Smooth muscle cell (in vitro differentiated cells): Measurements from ENCODE around the gene MIOX. TPM values are rescaled to one million over a fixed set of nuclear protein-coding genes. Genes with fewer than 3 reads are reported as not detected.

Source experiments
- DNase-seq: peaks from one replicate; lab custom pipeline; 2025; ENCODE audit not compliant: unreplicated experiment; lab: John Stamatoyannopoulos, UW
- H2AFZ ChIP-seq: fragments of 200-600 bp; sonication (generic); 2 replicates; pipeline ENCODE4 v1.6.0; 2016; ENCODE audit warnings: antibody characterized with exemption, low read depth, mild to moderate bottlenecking
- H3F3A ChIP-seq: fragments of 200-600 bp; sonication (generic); 2 replicates; pipeline ENCODE4 v1.6.0; 2017; ENCODE audit warnings: antibody characterized with exemption, low read depth
- H3K27ac ChIP-seq: fragments of 200-600 bp; sonication (generic); 2 replicates; pipeline ENCODE4 v1.5.1; 2016; ENCODE audit warnings: low read depth, mild to moderate bottlenecking
- H3K27me3 ChIP-seq: fragments of 200-600 bp; sonication (generic); 2 replicates; pipeline ENCODE4 v1.6.1; 2016; ENCODE audit warnings: low read depth, mild to moderate bottlenecking
- H3K36me3 ChIP-seq: fragments of 200-600 bp; sonication (generic); 2 replicates; pipeline ENCODE4 v1.5.1; 2016; ENCODE audit warnings: low read depth
- H3K4me1 ChIP-seq: fragments of 200-600 bp; sonication (generic); 2 replicates; pipeline ENCODE4 v1.5.1; 2016; ENCODE audit warnings: low read depth
- H3K4me2 ChIP-seq: fragments of 200-600 bp; sonication (generic); 2 replicates; pipeline ENCODE4 v1.6.0; 2016; ENCODE audit warnings: mild to moderate bottlenecking
- H3K4me3 ChIP-seq: fragments of 200-600 bp; sonication (generic); 2 replicates; pipeline ENCODE4 v1.5.1; 2016; ENCODE audit warnings: mild to moderate bottlenecking
- H3K79me2 ChIP-seq: fragments of 200-600 bp; sonication (generic); 2 replicates; pipeline ENCODE4 v1.6.0; 2016; ENCODE audit warnings: low read depth, mild to moderate bottlenecking
- H3K9ac ChIP-seq: fragments of 200-600 bp; sonication (generic); 2 replicates; pipeline ENCODE4 v1.6.0; 2016; ENCODE audit warnings: low read depth
- H3K9me3 ChIP-seq: fragments of 200-600 bp; sonication (generic); replicated peaks from 2 replicates; pipeline ENCODE4 v1.5.1; 2016; ENCODE audit warnings: low read depth
- H4K20me1 ChIP-seq: fragments of 200-600 bp; sonication (generic); 2 replicates; pipeline ENCODE4 v1.6.0; 2016; ENCODE audit warnings: low read depth
- whole genome bisulfite sequencing: methylation state at CpG from one replicate; pipeline ENCODE4 v1.1.7; 2016; ENCODE audit warnings: low lambda C conversion rate; 5-methylcytosine and 5-hydroxymethylcytosine counted together
- polyA plus RNA-seq: library from polyadenylated mRNA; unstranded; fragments of >200 nt; fragmentation: Nextera tagmentation; extraction: Ambion mirVana; gene quantifications from 2 replicates; pipeline ENCODE4 v1.2.1, GENCODE V29; 2016
- total RNA-seq: library from RNA; depleted of rRNA; stranded (reverse); fragments of >200 nt; gene quantifications from 2 replicates; pipeline ENCODE4 v1.2.3, GENCODE V29; 2014
- TF ChIP-seq, protein P1 (sequence below): fragments of 200-600 bp; sonication (generic); IDR thresholded peaks from 2 replicates; pipeline ENCODE4 v1.5.1; 2017; ENCODE audit warnings: borderline replicate concordance, mild to moderate bottlenecking, antibody characterized with exemption; ENCODE audit not compliant: insufficient read depth, poor library complexity, severe bottlenecking

The MIOX gene
- total and polyA plus RNA-seq, 2 experiments from 2014 or later, result 0.49 TPM; not detected in 1

DNA sequence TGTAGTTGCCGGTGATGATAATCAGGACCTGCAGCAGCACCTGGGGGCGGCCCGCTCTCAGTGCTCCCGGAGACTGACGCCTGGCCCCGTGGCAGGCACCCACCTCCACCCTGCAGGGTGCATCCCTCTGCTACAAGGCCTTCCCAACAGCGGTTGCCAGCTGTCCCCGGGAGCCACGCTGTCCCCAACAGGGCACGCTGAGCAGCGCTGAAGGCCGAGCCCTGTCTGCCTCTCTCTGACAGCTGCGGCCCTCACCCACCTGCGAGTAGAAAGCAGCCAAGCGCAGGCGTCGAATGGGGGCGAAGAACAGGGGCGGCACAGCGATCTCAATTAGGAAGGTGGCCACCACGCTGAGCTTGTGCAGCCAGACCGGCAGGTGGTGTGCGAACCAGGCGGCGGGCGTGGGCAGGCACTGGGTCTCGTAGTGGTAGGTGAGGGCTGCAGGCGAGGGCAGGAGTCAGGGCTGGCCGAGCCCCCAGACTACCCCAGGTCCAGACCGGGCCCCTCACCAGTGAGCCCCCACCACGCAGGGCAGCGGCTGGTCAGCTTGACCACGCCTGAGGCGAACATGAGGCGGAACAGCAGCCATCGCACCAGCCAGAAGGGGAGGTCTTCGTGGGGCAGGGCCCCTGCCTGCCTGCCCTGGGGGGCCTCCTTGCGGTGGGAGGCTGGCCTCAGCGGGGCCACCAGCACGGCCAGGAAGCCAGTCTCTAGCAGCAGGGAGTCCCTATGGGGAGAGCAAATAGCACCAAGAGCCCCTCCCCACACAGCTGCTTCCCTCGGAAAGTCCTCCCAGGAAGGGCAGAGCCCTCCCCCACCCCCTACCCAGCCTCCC, 19.3 kb downstream of the MIOX start:
- H3K27me3 ChIP-seq, result no peaks in the 10 kb centered on the region
- H4K20me1 ChIP-seq, result peaks cover 6% of the 10 kb centered on the region
- no peak for DNase-seq
- peak overlapping the region; percentile 99 for H3K4me3 ChIP-seq
- no peaks in the 10 kb centered on the region for H3K36me3 ChIP-seq
- peaks cover 12% of the 10 kb centered on the region for H3K4me1 ChIP-seq
- H3K9ac ChIP-seq, result peak overlapping the region; percentile 89
- H3K27ac ChIP-seq, result no peak overlapping the region
- TF ChIP-seq, protein P1, sequence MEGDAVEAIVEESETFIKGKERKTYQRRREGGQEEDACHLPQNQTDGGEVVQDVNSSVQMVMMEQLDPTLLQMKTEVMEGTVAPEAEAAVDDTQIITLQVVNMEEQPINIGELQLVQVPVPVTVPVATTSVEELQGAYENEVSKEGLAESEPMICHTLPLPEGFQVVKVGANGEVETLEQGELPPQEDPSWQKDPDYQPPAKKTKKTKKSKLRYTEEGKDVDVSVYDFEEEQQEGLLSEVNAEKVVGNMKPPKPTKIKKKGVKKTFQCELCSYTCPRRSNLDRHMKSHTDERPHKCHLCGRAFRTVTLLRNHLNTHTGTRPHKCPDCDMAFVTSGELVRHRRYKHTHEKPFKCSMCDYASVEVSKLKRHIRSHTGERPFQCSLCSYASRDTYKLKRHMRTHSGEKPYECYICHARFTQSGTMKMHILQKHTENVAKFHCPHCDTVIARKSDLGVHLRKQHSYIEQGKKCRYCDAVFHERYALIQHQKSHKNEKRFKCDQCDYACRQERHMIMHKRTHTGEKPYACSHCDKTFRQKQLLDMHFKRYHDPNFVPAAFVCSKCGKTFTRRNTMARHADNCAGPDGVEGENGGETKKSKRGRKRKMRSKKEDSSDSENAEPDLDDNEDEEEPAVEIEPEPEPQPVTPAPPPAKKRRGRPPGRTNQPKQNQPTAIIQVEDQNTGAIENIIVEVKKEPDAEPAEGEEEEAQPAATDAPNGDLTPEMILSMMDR, result no peak
- H3K9me3 ChIP-seq, result no peaks in the 10 kb centered on the region
- peaks cover 6% of the 10 kb centered on the region for H3F3A ChIP-seq
- peak overlapping the region; percentile 95 for H3K4me2 ChIP-seq
- H2AFZ ChIP-seq, result no peak overlapping the region
- 93% methylated on average over 41 of the region's 41 CpGs for WGBS
- H3K79me2 ChIP-seq, result peaks cover 44% of the 10 kb centered on the region

DNA sequence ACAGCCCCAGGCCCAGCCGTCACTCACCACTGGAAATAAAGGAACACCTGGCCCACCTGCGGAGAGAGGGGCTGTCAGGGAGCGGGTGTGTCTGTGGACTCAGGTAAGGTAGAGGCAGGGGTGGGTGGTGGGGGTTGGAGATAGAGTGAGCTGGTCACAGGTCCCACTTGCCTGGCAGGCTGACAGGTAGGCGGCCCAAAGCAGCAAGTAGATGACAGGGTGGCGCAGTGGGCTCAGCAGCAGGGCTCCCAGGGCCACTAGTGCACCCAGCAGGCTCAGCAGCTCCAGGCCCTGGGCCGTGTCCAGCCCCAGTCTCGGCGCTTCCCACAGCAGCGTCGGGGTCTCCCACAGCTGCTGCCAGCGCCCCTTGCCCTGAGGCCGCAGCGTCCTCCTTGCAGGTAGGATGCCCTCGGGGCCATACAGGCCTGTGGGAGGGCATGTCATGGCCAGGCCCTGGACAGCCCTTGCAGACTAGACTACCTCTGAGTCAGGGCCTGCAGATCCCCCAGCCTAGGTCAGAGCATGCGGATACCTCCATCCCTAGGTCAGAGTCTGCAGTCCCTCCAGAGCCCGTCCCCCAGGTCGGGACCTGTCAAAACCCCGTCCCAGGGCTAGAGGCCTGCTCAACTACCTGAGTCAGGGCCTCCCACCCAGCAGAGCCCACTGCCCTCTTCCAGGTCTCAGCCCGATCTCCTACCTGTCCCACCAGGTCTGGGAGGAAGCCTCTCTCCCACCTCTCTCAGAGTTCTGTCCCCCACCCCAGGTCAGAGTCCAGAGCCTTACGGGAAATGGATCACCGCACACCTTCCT, 20.2 kb downstream of the MIOX start:
- Histone ChIP-seq H3K27ac (peak overlapping the region; percentile 64), H3F3A (peaks cover 6% of the 10 kb centered on the region), H2AFZ (peak overlapping the region; percentile 79), H3K79me2 (peaks cover 51% of the 10 kb centered on the region), H3K27me3 (no peaks in the 10 kb centered on the region), H3K4me3 (peak overlapping the region; percentile 99), H3K9me3 (no peaks in the 10 kb centered on the region), H3K4me1 (peaks cover 12% of the 10 kb centered on the region), H4K20me1 (peaks cover 6% of the 10 kb centered on the region), H3K36me3 (no peaks in the 10 kb centered on the region), H3K9ac (peak overlapping the region; percentile 89), H3K4me2 (peak overlapping the region; percentile 95)
- 41% methylated on average over 19 of the region's 21 CpGs for WGBS
- DNase-seq, result no peak
- TF ChIP-seq, protein P1, result no peak

DNA sequence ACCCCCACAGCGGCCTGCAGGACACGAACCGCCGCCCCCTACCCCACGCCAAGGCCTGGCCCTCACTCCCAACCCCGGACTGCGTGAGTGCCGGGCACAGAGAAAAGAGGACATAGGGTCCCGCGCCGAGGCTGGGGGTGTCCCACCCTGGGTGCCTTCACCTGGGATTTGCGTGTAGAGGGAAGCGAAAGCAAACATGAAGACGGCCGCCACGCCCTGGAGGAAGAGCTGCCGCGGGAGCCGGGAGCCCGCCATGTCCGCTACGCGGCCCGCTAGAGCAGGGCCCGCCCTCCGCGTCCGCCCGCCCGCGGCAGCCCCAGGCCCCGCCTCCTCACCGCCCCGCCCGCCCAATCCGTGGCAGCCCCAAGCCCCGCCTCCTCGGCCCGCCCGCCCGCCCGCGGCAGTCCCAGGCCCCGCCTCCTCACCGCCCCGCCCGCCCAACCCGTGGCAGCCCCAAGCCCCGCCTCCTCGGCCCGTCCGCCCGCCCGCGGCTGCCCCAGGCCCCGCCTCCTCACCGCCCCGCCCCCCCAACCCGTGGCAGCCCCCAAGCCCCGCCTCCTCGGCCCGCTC, 20.8 kb downstream of the MIOX start, which contains the start of gene LMF2:
Gene LMF2, minus strand, starts transcription at position 282 of the 570 bp plus-strand sequence. Its CDS starts 27 bp downstream, at position 255.
- TF ChIP-seq, protein P1, result no peak
- DNase-seq, result no peak
- peaks cover 58% of the 10 kb centered on the region for H3K79me2 ChIP-seq

More for the DNA sequence above, 20.8 kb downstream of the MIOX start, which contains the start of gene LMF2:
- no peaks in the 10 kb centered on the region for H3K9me3 ChIP-seq
- peaks cover 6% of the 10 kb centered on the region for H3F3A ChIP-seq
- H3K9ac ChIP-seq, result peak within 1 kb of the TSS; percentile 89
- no peaks in the 10 kb centered on the region for H3K27me3 ChIP-seq
- peak within 1 kb of the TSS; percentile 79 for H2AFZ ChIP-seq
- peak within 1 kb of the TSS; percentile 99 for H3K4me3 ChIP-seq
- peak within 1 kb of the TSS; percentile 95 for H3K4me2 ChIP-seq
- no peaks in the 10 kb centered on the region for H3K36me3 ChIP-seq
- H4K20me1 ChIP-seq, result peaks cover 8% of the 10 kb centered on the region
- WGBS, result under 1% methylated on average over 14 of the region's 62 CpGs
- H3K27ac ChIP-seq, result peak within 1 kb of the TSS; percentile 87
- peaks cover 12% of the 10 kb centered on the region for H3K4me1 ChIP-seq
